Small intestine (tissue), 16 donors: ENCODE results near the gene USP24. TPM values are rescaled to one million over a fixed set of nuclear protein-coding genes. Genes with fewer than 3 reads are reported as not detected.

Source experiments
- DNase-seq, 2 donors: peaks; one replicate each; pipeline versions ENCODE4 v3.0.0 to v3.0.0-alpha.2; 2013
- FAIRE-seq: peaks from 2 replicates; lab custom pipeline; 2012; peaks lifted over from hg19 to GRCh38; lab: Jason Lieb, UNC
- H3K27ac ChIP-seq, 3 donors: one replicate each; pipeline ENCODE4 v1.5.1; 2013; ENCODE audit warnings: low read length in 2 of 3, mild to moderate bottlenecking in 2 of 3, control low read depth in 1 of 3, inconsistent platforms in 1 of 3, low read depth in 1 of 3, moderate library complexity in 1 of 3
- H3K27me3 ChIP-seq, 3 donors: one replicate each; pipeline ENCODE4 v1.6.1; 2013; ENCODE audit warnings: low read length in 3 of 3, inconsistent platforms in 1 of 3; ENCODE audit not compliant: control insufficient read depth in 3 of 3, insufficient read depth in 3 of 3
- H3K36me3 ChIP-seq, 3 donors: one replicate each; pipeline ENCODE4 v1.6.1; 2013; ENCODE audit warnings: low read length in 3 of 3, inconsistent platforms in 1 of 3, low read depth in 1 of 3, mild to moderate bottlenecking in 1 of 3, moderate library complexity in 1 of 3; ENCODE audit not compliant: control insufficient read depth in 3 of 3, insufficient read depth in 2 of 3
- H3K4me1 ChIP-seq, 3 donors: one replicate each; pipeline ENCODE4 v1.6.1; 2013; ENCODE audit warnings: low read length in 2 of 3, inconsistent platforms in 1 of 3, low read depth in 1 of 3, mild to moderate bottlenecking in 1 of 3, moderate library complexity in 1 of 3; ENCODE audit not compliant: control insufficient read depth in 3 of 3, insufficient read depth in 2 of 3
- H3K4me3 ChIP-seq, 3 donors: one replicate each; pipeline ENCODE4 v1.5.1; 2013; ENCODE audit warnings: low read length in 3 of 3, control low read depth in 1 of 3, inconsistent platforms in 1 of 3, low read depth in 1 of 3, mild to moderate bottlenecking in 1 of 3, moderate library complexity in 1 of 3
- H3K9me3 ChIP-seq, 2 donors: one replicate each; pipeline ENCODE4 v1.6.1; 2013; ENCODE audit warnings: low read depth in 1 of 2, low read length in 1 of 2; ENCODE audit not compliant: control insufficient read depth in 2 of 2, insufficient read depth in 1 of 2
- WGBS, 3 donors: extraction: QIAGEN DNeasy Blood & Tissue Kit; methylation state at CpG; one replicate each; pipeline ENCODE4 v1.1.7; 2013; 5-methylcytosine and 5-hydroxymethylcytosine counted together
- long read RNA-seq, 10 donors: transcript quantifications; one replicate each; lab custom pipeline, GENCODE V29; 2026
- polyA plus RNA-seq, 4 donors: library from polyadenylated mRNA; stranded (reverse) in 3 of 4; unstranded in 1 of 4; fragments of 200-250 nt in 3 of 4; fragments of 120-200 nt in 1 of 4; gene quantifications; one replicate each; pipeline versions ENCODE4 v1.2.1 to v1.2.3, GENCODE V29; 2013
- donor health status: healthy with polysubstance abuse.
- donor health status: control.
- donor health status: control.
- donor health status: Bipolar disorder and iron deficiency.
- donor health status: healthy.

USP24 gene, protein sequence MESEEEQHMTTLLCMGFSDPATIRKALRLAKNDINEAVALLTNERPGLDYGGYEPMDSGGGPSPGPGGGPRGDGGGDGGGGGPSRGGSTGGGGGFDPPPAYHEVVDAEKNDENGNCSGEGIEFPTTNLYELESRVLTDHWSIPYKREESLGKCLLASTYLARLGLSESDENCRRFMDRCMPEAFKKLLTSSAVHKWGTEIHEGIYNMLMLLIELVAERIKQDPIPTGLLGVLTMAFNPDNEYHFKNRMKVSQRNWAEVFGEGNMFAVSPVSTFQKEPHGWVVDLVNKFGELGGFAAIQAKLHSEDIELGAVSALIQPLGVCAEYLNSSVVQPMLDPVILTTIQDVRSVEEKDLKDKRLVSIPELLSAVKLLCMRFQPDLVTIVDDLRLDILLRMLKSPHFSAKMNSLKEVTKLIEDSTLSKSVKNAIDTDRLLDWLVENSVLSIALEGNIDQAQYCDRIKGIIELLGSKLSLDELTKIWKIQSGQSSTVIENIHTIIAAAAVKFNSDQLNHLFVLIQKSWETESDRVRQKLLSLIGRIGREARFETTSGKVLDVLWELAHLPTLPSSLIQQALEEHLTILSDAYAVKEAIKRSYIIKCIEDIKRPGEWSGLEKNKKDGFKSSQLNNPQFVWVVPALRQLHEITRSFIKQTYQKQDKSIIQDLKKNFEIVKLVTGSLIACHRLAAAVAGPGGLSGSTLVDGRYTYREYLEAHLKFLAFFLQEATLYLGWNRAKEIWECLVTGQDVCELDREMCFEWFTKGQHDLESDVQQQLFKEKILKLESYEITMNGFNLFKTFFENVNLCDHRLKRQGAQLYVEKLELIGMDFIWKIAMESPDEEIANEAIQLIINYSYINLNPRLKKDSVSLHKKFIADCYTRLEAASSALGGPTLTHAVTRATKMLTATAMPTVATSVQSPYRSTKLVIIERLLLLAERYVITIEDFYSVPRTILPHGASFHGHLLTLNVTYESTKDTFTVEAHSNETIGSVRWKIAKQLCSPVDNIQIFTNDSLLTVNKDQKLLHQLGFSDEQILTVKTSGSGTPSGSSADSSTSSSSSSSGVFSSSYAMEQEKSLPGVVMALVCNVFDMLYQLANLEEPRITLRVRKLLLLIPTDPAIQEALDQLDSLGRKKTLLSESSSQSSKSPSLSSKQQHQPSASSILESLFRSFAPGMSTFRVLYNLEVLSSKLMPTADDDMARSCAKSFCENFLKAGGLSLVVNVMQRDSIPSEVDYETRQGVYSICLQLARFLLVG (N-terminal part only)
- polyA plus RNA-seq, result 10 to 100 TPM in 3 of 4 donors, 1 to 10 TPM in 1; 7.3 to 38.3 (median 11.2) TPM
- long read RNA-seq, donor 1, result 0 reads
- long read RNA-seq, donor 2, result 0 reads
- long read RNA-seq, donor 3, partial matches to known transcripts, result 0 of 1 reads
- long read RNA-seq, donor 3, other reads (novel, unspliced or antisense), result 0 of 1 reads
- long read RNA-seq, donor 4, result 0 reads
- long read RNA-seq, donor 5, result 0 reads
- long read RNA-seq, donor 6, result 0 reads
- long read RNA-seq, donor 7, result 0 reads
- long read RNA-seq, donor 8, result 0 reads
- long read RNA-seq, donor 9, result 0 reads
- long read RNA-seq, donor 10, result 0 reads

DNA sequence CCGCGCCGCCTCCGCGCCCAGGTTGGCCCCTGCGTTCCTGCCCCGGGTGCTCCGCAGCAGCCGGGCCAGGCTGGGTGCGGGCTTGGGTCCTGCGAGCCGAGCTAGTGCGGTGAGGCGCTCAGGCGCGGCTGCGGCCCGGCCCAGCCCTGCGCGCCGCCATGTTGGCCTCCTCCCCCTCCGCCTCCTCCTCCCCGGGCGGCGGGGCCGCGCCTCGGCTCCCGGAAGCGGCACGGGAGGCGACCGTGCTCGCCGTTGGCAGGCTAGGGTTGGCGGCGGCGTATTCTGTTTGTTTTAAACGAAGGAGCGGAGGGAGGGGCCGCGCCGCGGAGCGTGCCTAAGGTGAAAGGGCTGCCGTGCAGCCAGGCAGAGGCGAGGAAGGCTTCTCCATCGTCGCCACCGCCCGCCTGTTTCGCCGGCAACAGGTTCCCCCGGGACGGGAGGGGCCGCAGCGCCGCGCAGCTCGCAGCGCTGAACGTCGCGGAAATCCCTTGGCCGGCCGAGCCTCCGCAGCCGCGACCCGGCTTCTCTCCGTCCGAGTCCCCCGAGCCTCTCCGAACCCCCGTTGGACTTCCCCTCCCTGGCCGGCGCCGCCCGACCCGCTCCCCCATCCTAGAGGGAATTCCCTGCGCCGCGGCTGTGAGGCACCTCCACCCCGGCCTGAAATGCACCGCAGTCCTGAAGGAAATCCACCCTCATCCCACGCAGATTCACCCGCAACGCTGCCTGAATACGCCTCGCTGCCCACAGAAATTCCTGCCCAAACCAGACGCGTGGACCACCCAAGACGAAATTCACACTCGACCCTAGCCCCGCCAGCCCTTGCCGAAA is at the start of gene USP24:
Gene USP24, minus strand, starts transcription at position 171 of the 828 bp plus-strand sequence. CDS start 251 bp downstream, outside the sequence.
- peak within 1 kb of the TSS; percentile 76 to 96 (median 95) for H3K4me3 ChIP-seq
- H3K9me3 ChIP-seq, result no peaks in the 10 kb centered on the region
- WGBS, 3 donors, result 0 to 1% (median 1%) methylated on average over 52 to 96 of the region's 96 CpGs
- DNase-seq (peak; percentile 89 to 94), FAIRE-seq (no peak)
- H3K4me1 ChIP-seq, result peaks cover 3 to 21% (median 13%) of the 10 kb centered on the region in 3 donors
- H3K36me3 ChIP-seq, result no peaks in the 10 kb centered on the region
- H3K27me3 ChIP-seq, result no peaks in the 10 kb centered on the region
- peak within 1 kb of the TSS; percentile 85 to 95 (median 94) for H3K27ac ChIP-seq

DNA sequence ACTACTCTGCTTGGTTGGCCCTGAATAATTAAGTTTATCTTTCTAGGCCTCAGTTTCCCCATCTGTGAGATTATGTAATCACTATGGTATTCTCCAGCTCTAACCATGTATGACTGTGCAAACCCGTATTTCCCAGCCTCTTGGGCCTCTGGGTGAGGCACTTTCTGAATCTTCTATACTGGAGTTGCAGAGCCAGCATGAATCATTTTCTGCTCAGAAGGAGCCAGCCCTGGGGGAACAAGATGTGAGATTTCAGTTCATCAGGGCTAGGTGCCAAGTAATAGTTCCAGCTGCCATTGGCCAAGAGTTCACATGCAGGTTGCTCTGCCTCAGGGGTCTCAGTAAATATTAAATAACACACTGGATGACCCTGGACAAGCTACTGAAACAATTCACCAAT is 47.7 kb upstream of the USP24 start:
- H3K36me3 ChIP-seq, result no peaks in the 10 kb centered on the region
- H3K4me3 ChIP-seq, result no peak overlapping the region
- WGBS, 3 donors, result 77 to 87% (median 86%) methylated on average over 1 of the region's 1 CpG
- FAIRE-seq (no peak), DNase-seq (no peak)
- no peaks in the 10 kb centered on the region for H3K9me3 ChIP-seq
- H3K4me1 ChIP-seq, result no peaks in the 10 kb centered on the region
- no peak overlapping the region for H3K27ac ChIP-seq
- H3K27me3 ChIP-seq, result no peaks in the 10 kb centered on the region

DNA sequence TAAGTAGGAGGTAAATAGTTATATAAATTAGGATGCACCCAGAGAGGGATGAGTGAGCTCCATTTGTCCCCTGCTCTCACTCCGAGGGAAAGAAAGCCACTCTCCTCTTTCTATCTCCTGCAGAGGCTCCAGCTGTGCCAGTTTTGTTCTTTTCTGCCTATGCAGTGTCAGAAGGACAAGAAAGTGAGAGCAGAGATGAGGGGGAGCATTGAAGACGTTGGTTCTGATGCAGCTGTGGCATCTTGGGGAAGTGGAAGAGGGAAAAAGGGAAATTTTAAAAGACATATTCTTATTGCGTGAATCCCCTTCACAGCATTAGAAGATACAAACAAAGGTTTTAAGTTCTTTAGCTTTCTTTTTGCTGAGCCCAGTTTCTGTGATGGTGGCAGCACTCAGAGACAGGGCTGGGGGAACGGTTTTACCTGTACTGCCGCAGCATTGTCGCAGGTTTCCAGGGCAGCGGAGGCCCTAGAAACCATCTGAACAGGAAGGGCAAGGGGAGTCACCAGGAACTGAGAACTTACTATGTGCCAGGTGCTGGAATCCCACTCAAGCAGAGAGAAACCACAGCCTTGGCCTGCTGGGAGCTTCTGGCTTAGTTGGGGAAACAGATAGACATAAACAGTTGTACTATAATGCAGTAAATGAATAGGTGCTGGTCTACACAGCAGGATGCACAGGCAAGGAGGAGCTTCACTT is 44.9 kb upstream of the USP24 start:
- no peaks in the 10 kb centered on the region for H3K4me1 ChIP-seq
- DNase-seq (no peak), FAIRE-seq (no peak)
- H3K36me3 ChIP-seq, result no peaks in the 10 kb centered on the region
- no peaks in the 10 kb centered on the region for H3K9me3 ChIP-seq
- 76 to 84% (median 81%) methylated on average over 7 of the region's 7 CpGs for WGBS, 3 donors
- no peaks in the 10 kb centered on the region for H3K27me3 ChIP-seq
- no peak overlapping the region for H3K4me3 ChIP-seq
- H3K27ac ChIP-seq, result no peak overlapping the region

DNA sequence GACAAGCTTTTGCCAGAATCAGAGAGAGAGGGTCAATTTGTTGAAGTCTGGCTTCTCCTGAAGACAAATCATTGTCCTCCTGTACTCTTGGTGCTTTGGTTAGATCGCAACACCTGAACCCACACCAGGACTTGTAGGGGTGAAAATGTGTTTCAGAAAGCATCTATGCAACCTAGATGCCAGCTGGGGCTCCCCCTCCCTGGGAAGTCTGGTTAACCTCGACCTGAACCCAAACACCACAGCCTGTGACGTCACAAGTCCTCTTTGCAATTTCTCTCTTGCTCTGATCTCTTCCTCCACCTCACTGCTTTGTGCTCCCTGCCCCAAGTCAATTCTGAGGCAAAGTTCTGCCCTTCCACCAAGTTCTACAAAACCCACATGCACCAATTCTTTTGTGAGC is 42.8 kb upstream of the USP24 start:
- no peaks in the 10 kb centered on the region for H3K27me3 ChIP-seq
- no peak overlapping the region for H3K27ac ChIP-seq
- no peaks in the 10 kb centered on the region for H3K9me3 ChIP-seq
- DNase-seq (peak in 1 of 2 donors; percentile 38), FAIRE-seq (no peak)
- no peak overlapping the region for H3K4me3 ChIP-seq
- WGBS, 3 donors, result 33 to 56% (median 47%) methylated on average over 3 of the region's 3 CpGs
- no peaks in the 10 kb centered on the region for H3K4me1 ChIP-seq
- no peaks in the 10 kb centered on the region for H3K36me3 ChIP-seq

DNA sequence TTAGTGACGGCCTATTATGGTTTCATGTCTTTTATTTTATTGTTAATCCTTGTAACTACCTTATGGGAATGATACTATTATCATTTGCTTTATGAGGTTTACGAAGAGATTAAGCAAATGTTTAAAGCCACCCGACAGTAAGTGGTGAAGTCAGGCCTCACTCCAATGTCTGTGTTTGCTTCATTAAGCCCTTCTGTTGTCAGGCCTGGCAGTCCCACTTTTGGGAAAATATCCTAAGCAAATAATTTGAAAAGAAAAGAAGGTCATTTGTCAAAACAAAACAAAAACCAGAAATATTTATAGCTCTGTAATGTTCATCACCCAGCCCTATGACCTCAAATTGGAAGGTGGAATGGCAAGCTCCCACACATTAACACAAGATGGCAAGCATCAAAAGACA is 40.7 kb upstream of the USP24 start:
- FAIRE-seq, result no peak
- Histone ChIP-seq H3K9me3 (no peaks in the 10 kb centered on the region), H3K4me1 (no peaks in the 10 kb centered on the region), H3K4me3 (no peak overlapping the region), H3K27me3 (no peaks in the 10 kb centered on the region), H3K27ac (no peak overlapping the region), H3K36me3 (no peaks in the 10 kb centered on the region)
- DNase-seq, result no peak
- 83 to 89% (median 88%) methylated on average over 3 of the region's 3 CpGs for WGBS, 3 donors

DNA sequence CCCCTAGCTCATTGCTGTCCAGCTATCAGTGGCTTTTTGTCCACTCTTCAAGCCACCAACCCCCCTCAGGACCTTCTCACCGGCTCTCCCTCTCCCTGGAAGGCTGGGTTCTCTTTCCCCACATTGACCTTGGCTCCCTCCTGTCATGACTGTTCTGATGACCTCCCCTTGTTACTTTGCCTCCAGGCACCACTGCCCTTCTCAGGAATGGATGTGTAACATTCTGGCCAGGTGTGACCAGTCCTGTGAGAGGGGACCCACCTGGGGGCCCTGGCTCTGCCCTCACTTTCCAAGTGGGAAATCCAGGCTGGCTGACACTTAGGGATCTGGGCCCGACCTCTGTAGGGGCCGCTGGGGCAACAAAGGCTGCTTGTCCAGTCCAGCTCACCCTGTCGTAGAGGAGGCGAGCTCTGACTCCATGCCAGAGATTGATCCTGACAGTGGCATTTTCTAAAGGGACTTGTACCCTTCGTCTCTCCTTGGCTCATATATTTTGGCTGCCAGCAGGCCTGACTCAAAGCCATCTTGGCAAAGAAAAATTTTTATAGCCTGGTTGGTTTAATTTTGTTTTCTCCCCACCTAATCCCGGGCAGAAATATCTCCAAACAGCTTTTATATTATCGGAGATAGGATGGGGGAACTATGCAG is 37.9 kb upstream of the USP24 start:
- FAIRE-seq (no peak), DNase-seq (no peak)
- WGBS, 3 donors, result 15 to 52% (median 40%) methylated on average over 8 of the region's 8 CpGs
- H3K36me3 ChIP-seq, result no peaks in the 10 kb centered on the region
- no peaks in the 10 kb centered on the region for H3K4me1 ChIP-seq
- H3K27me3 ChIP-seq, result no peaks in the 10 kb centered on the region
- no peaks in the 10 kb centered on the region for H3K9me3 ChIP-seq
- H3K4me3 ChIP-seq, result no peak overlapping the region
- no peak overlapping the region for H3K27ac ChIP-seq
